ENCODE measurements around the gene ADI1. TPM values are rescaled to one million over a fixed set of nuclear protein-coding genes. Genes with fewer than 3 reads are reported as not detected.

Gene ADI1
- total and polyA plus RNA-seq, 7 experiments from 2014 or later = 26.4 to 73.3 (median 39.6) TPM

DNA sequence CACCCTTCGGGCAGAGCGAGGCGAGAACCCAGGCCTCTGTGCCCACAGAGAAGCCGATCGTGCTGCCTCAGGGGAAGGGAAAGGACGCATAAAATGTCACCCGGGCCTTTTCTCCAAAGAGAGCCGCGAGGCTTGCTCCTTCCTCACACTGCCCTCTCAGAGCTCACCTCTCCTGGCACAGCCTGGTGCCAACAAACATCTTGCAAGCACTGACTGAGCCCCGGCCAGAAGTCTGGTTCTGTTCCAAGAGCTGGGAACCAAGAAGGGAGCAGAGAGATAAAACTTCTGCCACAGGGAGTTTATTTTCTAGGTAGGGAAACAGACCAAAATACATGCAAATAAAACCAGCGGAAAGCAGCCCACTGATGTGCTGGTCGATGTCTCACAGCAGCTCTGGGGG lies 13.6 kb upstream of the ADI1 start:
- H3K9me3 ChIP-seq (ENCODE audit: control insufficient read depth in 2 of 3, low read length in 3 of 3) = no peaks in the 10 kb centered on the region
- CTCF ChIA-PET = no interaction called here
- ATAC-seq (no peak), DNase-seq (no peak)
- no peaks in the 10 kb centered on the region for H3K36me3 ChIP-seq (ENCODE audit: control insufficient read depth in 2 of 3, insufficient read depth in 3 of 3, low read length in 3 of 3)
- no peaks in the 10 kb centered on the region for H3K27me3 Mint-ChIP-seq
- no peak overlapping the region for H3K27ac ChIP-seq (ENCODE audit: low read depth, low read length)
- no peaks in the 10 kb centered on the region for H3K36me3 Mint-ChIP-seq
- H3K27me3 ChIP-seq (ENCODE audit: control insufficient read depth in 2 of 2, insufficient read depth in 2 of 2, low read length in 2 of 2) = no peaks in the 10 kb centered on the region
- no peak overlapping the region for H3K4me3 Mint-ChIP-seq
- H3K9me3 Mint-ChIP-seq = no peaks in the 10 kb centered on the region
- H3K4me1 Mint-ChIP-seq = peaks cover 0 to 7% (median 0%) of the 10 kb centered on the region in 7 donors
- no peak overlapping the region for H3K4me3 ChIP-seq (ENCODE audit: low read length)
- no peaks in the 10 kb centered on the region for H3K4me1 ChIP-seq (ENCODE audit: control insufficient read depth in 2 of 2, insufficient read depth in 2 of 2, low read length in 2 of 2)
- POLR2A ChIA-PET = no interaction called here
- no peak overlapping the region for H3K27ac Mint-ChIP-seq
- intact Hi-C loops (cut with micrococcal nuclease) = no loop called here

DNA sequence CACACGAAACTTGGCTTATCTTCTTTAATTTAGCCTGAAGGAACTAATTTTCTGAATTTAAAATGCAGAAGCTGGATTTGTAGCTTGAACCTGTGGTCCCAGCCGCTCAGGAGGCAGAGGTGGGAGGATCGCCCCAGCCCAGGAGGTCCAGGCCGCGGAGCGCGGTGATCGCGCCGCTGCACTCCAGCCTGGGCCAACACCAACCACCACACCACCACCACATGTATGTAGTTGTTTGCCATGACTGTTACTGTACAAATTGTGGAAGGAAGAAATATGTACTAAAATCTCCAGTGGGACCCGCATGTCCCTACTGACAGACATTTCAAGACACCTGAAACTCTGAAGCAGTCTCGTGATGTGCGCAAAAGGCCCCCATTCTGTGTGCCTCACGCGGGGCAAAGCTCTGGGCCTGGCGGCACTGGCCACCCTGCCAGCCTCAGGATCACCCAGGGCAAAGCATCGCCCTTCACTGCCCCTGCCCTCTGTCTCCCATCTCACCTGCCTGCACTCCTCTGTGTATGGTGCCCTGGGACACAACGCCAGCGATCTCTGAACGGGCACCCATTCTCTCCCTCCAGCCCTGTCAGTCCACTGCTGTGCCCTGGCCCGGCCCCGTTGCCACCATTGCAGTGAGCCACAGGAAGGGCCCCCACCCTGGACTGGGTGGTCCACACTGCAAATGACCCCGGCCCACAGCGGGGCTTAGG lies 10.1 kb upstream of the ADI1 start:
- no peaks in the 10 kb centered on the region for H3K9me3 Mint-ChIP-seq
- no peaks in the 10 kb centered on the region for H3K9me3 ChIP-seq (ENCODE audit: control insufficient read depth in 2 of 3, low read length in 3 of 3)
- peaks cover 0 to 4% (median 0%) of the 10 kb centered on the region in 5 donors for H3K27me3 Mint-ChIP-seq
- no peaks in the 10 kb centered on the region for H3K36me3 ChIP-seq (ENCODE audit: control insufficient read depth in 2 of 3, insufficient read depth in 3 of 3, low read length in 3 of 3)
- intact Hi-C loops (cut with micrococcal nuclease) = no loop called here
- ChIA-PET POLR2A (interaction anchor here (1.2 kb wide), 1 partner anchor 10 kb away, joined by 8 read pairs; the partner anchor contains the start of gene ADI1), CTCF (no interaction called here)
- no peak overlapping the region for H3K4me3 ChIP-seq (ENCODE audit: low read length)
- DNase-seq (no peak), ATAC-seq (no peak)
- H3K36me3 Mint-ChIP-seq = no peaks in the 10 kb centered on the region
- no peaks in the 10 kb centered on the region for H3K4me1 ChIP-seq (ENCODE audit: control insufficient read depth in 2 of 2, insufficient read depth in 2 of 2, low read length in 2 of 2)
- no peaks in the 10 kb centered on the region for H3K27me3 ChIP-seq (ENCODE audit: control insufficient read depth in 2 of 2, insufficient read depth in 2 of 2, low read length in 2 of 2)
- H3K4me1 Mint-ChIP-seq = no peaks in the 10 kb centered on the region
- no peak overlapping the region for H3K27ac ChIP-seq (ENCODE audit: low read depth, low read length)
- no peak overlapping the region for H3K4me3 Mint-ChIP-seq
- no peak overlapping the region for H3K27ac Mint-ChIP-seq

DNA sequence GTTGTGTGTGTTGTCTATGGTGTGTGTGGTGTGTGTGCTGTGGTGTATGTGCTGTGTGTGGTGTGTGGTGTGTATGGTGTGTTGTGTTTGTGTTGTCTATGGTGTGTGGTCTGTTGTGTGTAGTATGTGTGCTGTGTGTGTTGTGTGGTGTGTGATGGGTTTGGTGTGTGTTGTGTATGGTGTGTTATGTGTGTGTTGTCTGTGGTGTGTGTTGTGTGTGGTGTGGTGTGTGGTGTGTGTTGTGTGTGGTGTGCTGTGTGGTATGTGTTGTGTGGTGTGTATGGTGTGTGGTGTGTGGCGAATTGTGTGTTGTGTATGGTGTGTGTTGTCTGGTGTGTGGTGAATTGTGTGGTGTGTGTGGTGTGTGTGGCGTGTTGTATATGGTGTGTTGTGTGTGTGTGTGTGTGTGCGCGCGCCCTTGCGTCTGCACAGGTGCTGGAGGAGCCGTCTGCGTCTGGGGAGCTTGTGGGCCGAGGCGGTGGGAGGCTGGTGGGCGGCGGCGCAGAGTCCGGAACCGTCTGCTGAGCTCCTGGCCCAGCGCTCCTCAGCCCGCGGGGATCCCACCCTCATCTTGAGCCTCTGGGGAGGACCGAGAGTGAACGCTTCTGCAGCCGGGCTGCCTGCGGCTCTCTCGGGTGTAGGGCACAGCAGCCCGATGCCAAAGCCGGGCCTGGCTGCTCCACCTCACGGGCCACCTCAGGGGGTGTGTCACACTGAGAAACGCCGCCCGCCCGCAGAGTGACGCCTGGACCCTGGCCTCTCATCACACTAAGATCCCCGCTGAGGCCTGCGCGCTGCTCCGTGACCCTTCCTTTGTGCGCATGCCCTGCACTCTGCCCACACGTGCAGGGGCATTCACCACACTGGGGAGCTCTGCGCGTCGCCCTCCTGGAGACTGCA lies 8.8 kb upstream of the ADI1 start:
- ATAC-seq (peak; percentile 10), DNase-seq (no peak)
- Mint-ChIP-seq H3K27me3 (peaks cover 0 to 4% (median 0%) of the 10 kb centered on the region in 5 donors), H3K9me3 (no peaks in the 10 kb centered on the region), H3K4me1 (no peaks in the 10 kb centered on the region), H3K36me3 (no peaks in the 10 kb centered on the region), H3K4me3 (no peak overlapping the region), H3K27ac (no peak overlapping the region)
- intact Hi-C loops (cut with micrococcal nuclease) = no loop called here
- no peaks in the 10 kb centered on the region for H3K36me3 ChIP-seq (ENCODE audit: control insufficient read depth in 2 of 3, insufficient read depth in 3 of 3, low read length in 3 of 3)
- ChIA-PET CTCF (no interaction called here), POLR2A (interaction anchor here (1.2 kb wide), 1 partner anchor 9 kb away, joined by 8 read pairs; the partner anchor contains the start of gene ADI1)
- no peaks in the 10 kb centered on the region for H3K9me3 ChIP-seq (ENCODE audit: control insufficient read depth in 2 of 3, low read length in 3 of 3)
- H3K4me3 ChIP-seq (ENCODE audit: low read length) = no peak overlapping the region
- no peak overlapping the region for H3K27ac ChIP-seq (ENCODE audit: low read depth, low read length)
- H3K27me3 ChIP-seq (ENCODE audit: control insufficient read depth in 2 of 2, insufficient read depth in 2 of 2, low read length in 2 of 2) = no peaks in the 10 kb centered on the region
- no peaks in the 10 kb centered on the region for H3K4me1 ChIP-seq (ENCODE audit: control insufficient read depth in 2 of 2, insufficient read depth in 2 of 2, low read length in 2 of 2)

DNA sequence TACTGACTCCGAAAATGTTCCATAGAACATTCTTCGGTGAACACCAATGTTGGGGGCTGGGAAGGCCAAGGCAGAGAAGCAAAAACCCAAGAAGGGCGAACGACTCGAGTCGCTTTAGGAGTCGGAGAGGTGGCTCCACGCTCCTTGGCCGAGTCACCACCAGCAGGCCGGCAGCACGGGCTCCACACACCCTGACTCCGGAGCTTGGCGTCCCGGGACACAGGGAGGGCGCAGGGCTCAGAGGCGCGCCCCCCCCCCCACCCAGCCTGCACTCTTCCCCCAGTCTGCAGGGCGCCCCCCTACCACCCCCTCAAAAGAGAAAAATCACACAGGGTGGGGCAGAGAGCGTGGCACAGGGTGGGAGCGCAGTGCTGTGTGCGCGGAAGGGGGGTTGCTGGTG lies 7.5 kb upstream of the ADI1 start:
- Histone ChIP-seq H3K27me3 (ENCODE audit: control insufficient read depth in 2 of 2, insufficient read depth in 2 of 2, low read length in 2 of 2) (no peaks in the 10 kb centered on the region), H3K36me3 (ENCODE audit: control insufficient read depth in 2 of 3, insufficient read depth in 3 of 3, low read length in 3 of 3) (no peaks in the 10 kb centered on the region), H3K4me3 (ENCODE audit: low read length) (no peak overlapping the region), H3K9me3 (ENCODE audit: control insufficient read depth in 2 of 3, low read length in 3 of 3) (no peaks in the 10 kb centered on the region), H3K4me1 (ENCODE audit: control insufficient read depth in 2 of 2, insufficient read depth in 2 of 2, low read length in 2 of 2) (no peaks in the 10 kb centered on the region), H3K27ac (ENCODE audit: low read depth, low read length) (no peak overlapping the region)
- intact Hi-C loops (cut with micrococcal nuclease) = no loop called here
- Mint-ChIP-seq H3K36me3 (no peaks in the 10 kb centered on the region), H3K4me3 (no peak overlapping the region), H3K27ac (peak overlapping the region in 1 of 9 donors; percentile 54), H3K4me1 (peaks cover 1 to 9% (median 2%) of the 10 kb centered on the region in 7 donors), H3K9me3 (no peaks in the 10 kb centered on the region), H3K27me3 (peaks cover 0 to 4% (median 0%) of the 10 kb centered on the region in 5 donors)
- DNase-seq (no peak), ATAC-seq (no peak)
- ChIA-PET POLR2A (no interaction called here), CTCF (no interaction called here)

DNA sequence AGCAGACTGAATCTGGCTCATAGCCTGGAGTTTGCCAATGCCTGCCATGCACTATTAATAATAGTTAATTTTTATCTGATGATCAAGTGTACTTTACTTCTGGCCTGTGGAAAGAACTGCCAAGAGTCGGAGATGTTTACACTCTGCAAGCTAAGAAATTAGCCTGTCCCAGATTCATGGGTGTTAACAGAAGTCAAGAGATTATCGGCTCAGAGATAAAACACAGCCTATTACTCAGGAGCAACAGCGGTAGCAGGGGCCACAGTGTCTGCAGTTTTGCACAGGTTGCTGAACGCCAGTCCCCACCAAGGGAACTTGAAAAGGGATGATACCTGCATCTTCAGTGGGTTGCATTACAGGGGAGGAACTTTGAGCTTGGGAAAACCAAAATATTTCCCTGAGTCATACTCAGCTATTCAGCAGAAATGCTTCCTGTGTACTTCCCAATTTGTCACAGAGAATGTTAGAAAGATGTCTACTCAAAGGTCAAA lies 4.3 kb upstream of the ADI1 start:
- DNase-seq (no peak), ATAC-seq (no peak)
- Mint-ChIP-seq H3K4me3 (no peak overlapping the region), H3K36me3 (peaks cover 0 to 5% (median 0%) of the 10 kb centered on the region in 5 donors), H3K9me3 (peaks cover 0 to 5% (median 0%) of the 10 kb centered on the region in 11 donors), H3K27ac (no peak overlapping the region), H3K4me1 (peaks cover 20 to 31% (median 25%) of the 10 kb centered on the region in 7 donors), H3K27me3 (peaks cover 0 to 6% (median 0%) of the 10 kb centered on the region in 5 donors)
- Histone ChIP-seq H3K36me3 (ENCODE audit: control insufficient read depth in 2 of 3, insufficient read depth in 3 of 3, low read length in 3 of 3) (no peaks in the 10 kb centered on the region), H3K4me1 (ENCODE audit: control insufficient read depth in 2 of 2, insufficient read depth in 2 of 2, low read length in 2 of 2) (peaks cover 12% of the 10 kb centered on the region in 2 donors), H3K9me3 (ENCODE audit: control insufficient read depth in 2 of 3, low read length in 3 of 3) (no peaks in the 10 kb centered on the region), H3K27ac (ENCODE audit: low read depth, low read length) (no peak overlapping the region), H3K27me3 (ENCODE audit: control insufficient read depth in 2 of 2, insufficient read depth in 2 of 2, low read length in 2 of 2) (no peaks in the 10 kb centered on the region), H3K4me3 (ENCODE audit: low read length) (no peak overlapping the region)
- POLR2A ChIA-PET = no interaction called here
- intact Hi-C loops (cut with micrococcal nuclease) = no loop called here
- CTCF ChIA-PET = no interaction called here

DNA sequence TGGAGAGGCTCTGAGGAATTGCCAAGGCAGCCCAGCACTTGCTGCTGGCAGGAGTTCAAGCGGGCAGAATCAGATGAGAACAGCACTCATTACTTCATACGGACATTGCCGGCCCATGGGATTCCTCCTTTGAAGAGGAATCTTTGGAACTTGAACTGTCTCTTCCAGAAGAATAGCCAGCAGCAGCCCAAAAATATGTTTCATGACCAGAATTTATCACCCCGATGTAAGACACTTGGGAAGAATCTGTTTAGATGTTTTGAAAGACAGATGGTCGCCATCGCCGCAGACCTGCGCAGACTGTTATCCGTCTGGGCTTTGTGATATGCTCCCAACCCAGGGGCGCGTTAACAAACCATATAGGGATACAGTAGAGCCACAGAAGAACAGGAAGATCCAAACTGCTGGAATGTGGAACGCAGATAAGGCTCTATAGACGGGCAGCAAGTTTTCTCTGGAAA lies 3.7 kb upstream of the ADI1 start:
- peaks cover 23 to 34% (median 28%) of the 10 kb centered on the region in 7 donors for H3K4me1 Mint-ChIP-seq
- DNase-seq (no peak), ATAC-seq (no peak)
- no peak overlapping the region for H3K4me3 Mint-ChIP-seq
- Histone ChIP-seq H3K9me3 (ENCODE audit: control insufficient read depth in 2 of 3, low read length in 3 of 3) (no peaks in the 10 kb centered on the region), H3K36me3 (ENCODE audit: control insufficient read depth in 2 of 3, insufficient read depth in 3 of 3, low read length in 3 of 3) (no peaks in the 10 kb centered on the region), H3K27ac (ENCODE audit: low read depth, low read length) (no peak overlapping the region), H3K27me3 (ENCODE audit: control insufficient read depth in 2 of 2, insufficient read depth in 2 of 2, low read length in 2 of 2) (no peaks in the 10 kb centered on the region), H3K4me1 (ENCODE audit: control insufficient read depth in 2 of 2, insufficient read depth in 2 of 2, low read length in 2 of 2) (peaks cover 16% of the 10 kb centered on the region in 2 donors), H3K4me3 (ENCODE audit: low read length) (no peak overlapping the region)
- peaks cover 0 to 6% (median 0%) of the 10 kb centered on the region in 11 donors for H3K9me3 Mint-ChIP-seq
- intact Hi-C loops (cut with micrococcal nuclease) = no loop called here
- ChIA-PET CTCF (no interaction called here), POLR2A (no interaction called here)
- peaks cover 0 to 5% (median 0%) of the 10 kb centered on the region in 5 donors for H3K36me3 Mint-ChIP-seq
- peaks cover 0 to 6% (median 0%) of the 10 kb centered on the region in 5 donors for H3K27me3 Mint-ChIP-seq
- no peak overlapping the region for H3K27ac Mint-ChIP-seq

All from naive thymus-derived CD4-positive, alpha-beta T cell (primary cell).